A673 (cell line): Measurements from ENCODE around the gene ZNF595. TPM values are rescaled to one million over a fixed set of nuclear protein-coding genes. Genes with fewer than 3 reads are reported as not detected.
A peak's percentile ranks its signal among the peaks of the same experiment; 100 is the strongest.
"Not testable (repeated sequence)": the region's sequence is repeated elsewhere in the genome, so short reads cannot be mapped to it uniquely, and the experiment has no call there.

ENCODE experiments used
- BruUV-seq: library from RNA; stranded (reverse); fragments of 400-500 nt; replicated peaks from 2 replicates; lab custom pipeline; 2021; lab: Mats Ljungman, UMichigan
- CTCF ChIA-PET: fragments of 300-600 bp; sonication (Branson Sonifier 250); formaldehyde crosslinking; loops from one replicate; lab custom pipeline; 2022; ENCODE audit warnings: antibody characterized with exemption; lab: Charles Lee
- POLR2A ChIA-PET: fragments of 300-600 bp; sonication (Branson Sonifier 250); formaldehyde crosslinking; loops from one replicate; lab custom pipeline; 2022; ENCODE audit warnings: antibody characterized with exemption; ENCODE audit not compliant: low non-redundant PET; lab: Charles Lee
- DNase-seq: peaks from one replicate; pipeline ENCODE4 v3.0.0-alpha.2; 2015; ENCODE audit warnings: low spot score
- H3K27ac ChIP-seq: fragments of 200-600 bp; sonication (generic); 2 replicates; pipeline ENCODE4 v1.5.1; 2016; ENCODE audit warnings: mixed run types, low read depth, mild to moderate bottlenecking, mixed read lengths, antibody characterized with exemption, low read length; ENCODE audit not compliant: poor library complexity, severe bottlenecking
- H3K27me3 ChIP-seq: fragments of 200-600 bp; sonication (generic); replicated peaks from 2 replicates; pipeline ENCODE4 v1.6.1; 2017; ENCODE audit warnings: mixed run types, low read depth, mild to moderate bottlenecking, mixed read lengths, antibody characterized with exemption, low read length; ENCODE audit not compliant: insufficient read depth, poor library complexity
- H3K36me3 ChIP-seq: fragments of 200-600 bp; sonication (generic); 2 replicates; pipeline ENCODE4 v1.6.1; 2016; ENCODE audit warnings: mixed run types, mild to moderate bottlenecking, mixed read lengths, antibody characterized with exemption, low read length; ENCODE audit not compliant: insufficient read depth, poor library complexity, severe bottlenecking
- H3K4me1 ChIP-seq: fragments of 200-600 bp; sonication (generic); 2 replicates; pipeline ENCODE4 v1.6.1; 2017; ENCODE audit warnings: mixed run types, mild to moderate bottlenecking, mixed read lengths, antibody characterized with exemption, low read length; ENCODE audit not compliant: insufficient read depth, poor library complexity, severe bottlenecking
- H3K4me3 ChIP-seq: fragments of 200-600 bp; sonication (generic); 2 replicates; pipeline ENCODE4 v1.5.1; 2016; ENCODE audit warnings: low read depth, mixed run types, mild to moderate bottlenecking, mixed read lengths, low read length; ENCODE audit not compliant: poor library complexity, severe bottlenecking
- H3K9me3 ChIP-seq: fragments of 200-600 bp; sonication (generic); 2 replicates; pipeline ENCODE4 v1.6.1; 2016; ENCODE audit warnings: mixed run types, low read depth, mild to moderate bottlenecking, mixed read lengths, antibody characterized with exemption, low read length; ENCODE audit not compliant: poor library complexity, severe bottlenecking
- intact Hi-C: fragments of 100-400 bp; cut with micrococcal nuclease; formaldehyde crosslinking; loops from one replicate; pipeline ENCODE4 v1.10.0; 2022; ENCODE audit not compliant: unreplicated experiment
- total RNA-seq: library from RNA; stranded (reverse); gene quantifications from 2 replicates; pipeline ENCODE4 v1.2.3, GENCODE V29; 2021

Gene ZNF595
- total RNA-seq, 1 experiment from 2014 or later = 22.6 TPM

DNA sequence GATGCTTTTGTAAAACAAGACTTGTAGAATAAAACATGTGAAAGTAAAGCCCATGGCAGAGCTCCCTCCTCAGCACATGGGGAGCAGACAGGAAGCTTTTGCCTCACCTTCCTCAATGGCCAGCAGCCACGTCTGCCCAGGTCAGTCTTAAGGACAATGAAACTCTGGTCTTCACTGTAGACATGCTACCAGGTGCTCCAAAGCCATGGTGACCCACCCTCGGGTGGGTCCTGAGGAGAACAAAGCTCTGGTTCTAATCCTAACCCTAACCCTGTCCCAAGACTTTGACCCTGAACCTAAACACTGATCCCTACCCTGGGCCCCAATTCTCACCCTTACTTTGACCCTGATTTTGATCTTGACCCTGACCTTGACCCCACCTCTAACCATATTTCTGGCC is 30.2 kb upstream of the ZNF595 start:
- CTCF ChIA-PET, POLR2A ChIA-PET, intact Hi-C loops, DNase-seq, H3K27me3 ChIP-seq, H3K4me3 ChIP-seq, BruUV-seq, H3K36me3 ChIP-seq, H3K27ac ChIP-seq, H3K4me1 ChIP-seq, H3K9me3 ChIP-seq: not testable (repeated sequence)

DNA sequence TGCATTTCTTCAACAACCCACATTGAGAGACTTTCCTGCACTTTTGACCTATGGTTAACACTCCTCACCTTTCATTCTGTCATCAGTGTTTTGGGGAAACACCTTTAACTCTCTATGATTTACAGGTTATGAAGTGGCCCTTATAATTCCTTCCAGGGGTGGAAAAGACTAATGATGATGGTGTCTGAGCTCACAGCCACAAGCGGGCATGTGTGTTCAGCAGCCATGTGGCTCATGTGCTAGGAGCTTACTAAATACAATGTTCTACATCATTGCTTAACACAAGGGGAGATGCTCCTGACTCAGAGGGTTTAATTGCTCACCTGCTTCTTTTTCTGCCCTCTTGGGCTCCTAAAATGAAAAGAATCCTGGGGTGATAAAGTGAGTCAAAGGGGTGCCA is 28.8 kb upstream of the ZNF595 start:
- H3K4me3 ChIP-seq, BruUV-seq: not testable (repeated sequence)

DNA sequence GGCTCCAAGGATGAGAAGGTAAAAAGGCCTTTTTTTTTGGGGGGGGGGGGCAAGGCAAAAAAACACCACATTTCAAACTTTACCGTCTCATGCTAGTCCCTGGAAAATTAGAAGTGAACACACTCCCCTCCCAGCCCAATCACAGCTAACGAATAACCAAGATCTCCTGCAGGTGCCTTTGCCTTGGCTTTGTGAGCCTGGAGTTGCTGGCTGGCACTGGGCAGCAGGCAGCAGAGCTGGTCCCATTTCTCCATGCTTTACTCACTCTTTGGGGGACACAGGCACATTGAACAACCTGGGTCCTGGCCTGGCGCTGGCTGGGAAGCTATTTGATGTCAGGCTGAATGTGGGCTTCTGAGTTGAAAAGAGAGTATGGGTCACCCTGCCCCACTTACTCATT is 25.6 kb upstream of the ZNF595 start:
- H3K4me3 ChIP-seq, H3K9me3 ChIP-seq, H3K4me1 ChIP-seq, POLR2A ChIA-PET, intact Hi-C loops, H3K36me3 ChIP-seq, DNase-seq, H3K27ac ChIP-seq, H3K27me3 ChIP-seq, BruUV-seq, CTCF ChIA-PET: not testable (repeated sequence)

More for the DNA sequence above, 28.8 kb upstream of the ZNF595 start:
- DNase-seq, H3K9me3 ChIP-seq, intact Hi-C loops, POLR2A ChIA-PET, H3K4me1 ChIP-seq, H3K27ac ChIP-seq, H3K36me3 ChIP-seq, CTCF ChIA-PET, H3K27me3 ChIP-seq: not testable (repeated sequence)

DNA sequence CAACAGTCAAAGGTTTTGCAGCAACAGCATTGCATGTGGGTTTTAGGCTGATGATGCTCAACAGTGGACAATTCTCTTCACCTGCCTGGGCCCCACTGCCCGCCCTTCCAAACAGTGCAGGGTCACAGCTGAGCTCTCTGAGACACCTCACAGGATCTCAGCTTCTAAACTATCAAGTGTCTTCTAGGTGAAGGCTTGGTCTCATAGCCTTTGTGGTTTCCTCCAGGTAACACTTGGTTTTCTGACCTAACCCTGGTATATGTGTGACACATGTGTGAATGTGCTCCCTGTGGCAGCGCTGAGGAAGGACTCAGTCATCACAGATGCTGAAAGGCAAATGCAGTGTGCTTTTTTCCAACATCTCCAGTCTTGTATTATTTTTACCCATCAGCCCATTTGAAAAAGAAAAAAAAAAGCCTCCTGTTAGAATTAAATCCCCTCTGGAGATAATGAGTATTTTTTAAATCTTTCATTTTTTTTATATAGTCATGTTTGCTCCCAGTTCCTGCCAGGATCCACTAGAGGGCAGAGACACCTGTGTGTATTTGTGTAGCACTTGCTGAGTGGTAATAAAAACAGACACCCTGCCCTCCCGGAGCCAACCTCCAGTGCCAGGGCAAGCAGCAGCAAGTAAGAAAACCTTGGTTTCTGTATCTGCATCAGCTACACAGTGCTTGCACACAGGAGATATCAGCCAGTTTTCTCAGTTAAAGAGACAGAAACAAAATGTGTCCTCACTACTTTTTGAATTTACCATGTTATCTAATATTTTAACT is 24.2 kb upstream of the ZNF595 start:
- H3K4me1 ChIP-seq, H3K36me3 ChIP-seq, H3K4me3 ChIP-seq, DNase-seq, H3K9me3 ChIP-seq, BruUV-seq, intact Hi-C loops, H3K27ac ChIP-seq, POLR2A ChIA-PET, CTCF ChIA-PET, H3K27me3 ChIP-seq: not testable (repeated sequence)

DNA sequence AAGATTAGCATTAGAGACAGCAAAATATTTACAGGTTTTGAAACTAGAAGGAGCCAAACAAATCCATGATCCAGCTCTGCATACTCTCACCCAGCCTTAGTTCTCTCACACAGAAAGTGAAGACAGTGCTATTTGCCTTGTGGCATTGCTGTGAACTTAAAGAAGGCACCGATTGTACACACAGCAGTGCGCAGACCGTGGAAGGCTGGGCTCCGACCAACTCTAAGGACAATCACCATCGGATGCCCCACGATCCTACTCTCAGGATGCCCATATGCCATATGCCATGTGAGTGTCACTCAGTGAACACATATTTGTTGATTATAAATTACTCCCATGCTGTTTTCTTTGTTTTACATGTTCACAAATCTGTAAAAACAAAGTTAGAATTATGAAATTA is 19.8 kb upstream of the ZNF595 start:
- POLR2A ChIA-PET, H3K4me3 ChIP-seq, DNase-seq, H3K36me3 ChIP-seq, H3K4me1 ChIP-seq, H3K9me3 ChIP-seq, H3K27me3 ChIP-seq, H3K27ac ChIP-seq, CTCF ChIA-PET, BruUV-seq, intact Hi-C loops: not testable (repeated sequence)

DNA sequence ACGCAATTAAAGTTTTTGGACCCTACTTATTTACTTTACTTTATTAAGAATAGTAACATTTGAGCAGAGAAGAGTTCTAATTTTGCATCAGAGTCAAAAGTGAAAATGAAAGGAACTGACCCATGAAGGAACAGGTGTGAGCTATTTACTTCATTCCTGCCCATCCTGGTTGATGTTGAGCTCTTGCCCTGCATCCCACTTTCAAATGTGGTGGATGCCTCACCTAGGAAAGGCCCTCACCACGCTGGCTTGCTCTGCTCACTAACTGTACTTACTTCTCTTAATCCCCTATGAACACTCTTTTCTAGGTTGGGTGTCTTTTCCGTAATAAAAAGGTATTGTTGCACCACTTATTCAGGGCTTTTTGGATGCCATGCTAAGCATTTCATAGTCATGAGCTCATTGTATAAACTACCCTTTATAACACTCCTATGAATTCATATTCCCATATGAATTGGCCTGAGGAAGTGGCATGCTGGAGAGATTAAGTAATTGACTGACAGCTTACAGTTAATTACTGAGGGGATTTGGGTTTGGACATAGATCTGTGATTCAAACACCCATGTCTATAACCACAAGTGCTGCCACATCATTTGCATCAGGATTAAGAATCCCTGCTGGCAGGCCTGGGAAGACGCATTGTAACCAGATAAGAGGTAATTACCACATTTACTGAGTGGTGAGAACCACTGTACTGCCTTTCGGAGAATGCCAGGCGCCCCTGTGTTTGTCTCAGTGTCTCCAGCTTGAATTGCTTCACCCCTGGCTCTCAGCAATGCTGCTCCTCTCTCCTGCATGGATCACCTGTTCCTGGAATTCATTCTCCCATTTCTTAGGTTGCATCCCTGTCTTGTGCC is 16.3 kb upstream of the ZNF595 start:
- POLR2A ChIA-PET, H3K9me3 ChIP-seq, H3K4me3 ChIP-seq, intact Hi-C loops, H3K36me3 ChIP-seq, CTCF ChIA-PET, BruUV-seq, H3K27me3 ChIP-seq, H3K27ac ChIP-seq, H3K4me1 ChIP-seq: not testable (repeated sequence)
- DNase-seq = peak; percentile 33

DNA sequence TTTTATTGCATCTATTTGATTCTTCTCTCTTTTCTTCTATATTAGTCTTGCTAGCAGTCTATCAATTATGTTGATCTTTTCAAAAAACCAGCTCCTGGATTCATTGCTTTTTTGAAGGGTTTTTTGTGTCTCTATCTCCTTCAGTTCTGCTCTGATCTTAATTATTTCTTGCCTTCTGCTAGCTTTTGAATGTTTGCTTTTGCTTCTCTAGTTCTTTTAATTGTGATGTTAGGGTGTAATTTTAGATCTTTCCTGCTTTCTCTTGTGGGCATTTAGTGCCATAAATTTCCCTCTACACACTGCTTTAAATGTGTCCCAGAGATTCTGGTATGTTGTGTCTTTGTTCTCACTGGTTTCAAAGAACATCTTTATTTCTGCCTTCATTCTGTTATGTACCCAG is 14.9 kb upstream of the ZNF595 start:
- DNase-seq, H3K27ac ChIP-seq, BruUV-seq, CTCF ChIA-PET, H3K9me3 ChIP-seq, H3K27me3 ChIP-seq, H3K4me3 ChIP-seq, intact Hi-C loops, POLR2A ChIA-PET, H3K36me3 ChIP-seq, H3K4me1 ChIP-seq: not testable (repeated sequence)
